ENCODE results near the gene ZNF598. TPM values are rescaled to one million over a fixed set of nuclear protein-coding genes. Genes with fewer than 3 reads are reported as not detected.

The ZNF598 gene
- total RNA-seq, 6 experiments from 2014 or later: 37.1 to 48.1 (median 40.7) TPM

- Mint-ChIP-seq H3K27me3 (ENCODE audit: insufficient read depth) (no peaks in the 10 kb centered on the region), H3K4me1 (ENCODE audit: low read depth) (peaks cover 14% of the 10 kb centered on the region; the same call in 1 of the 2 replicates), H3K36me3 (ENCODE audit: low read depth) (peaks cover 5% of the 10 kb centered on the region; the same call in 1 of the 2 replicates), H3K4me3 (no peak overlapping the region), H3K9me3 (no peaks in the 10 kb centered on the region), H3K27ac (no peak overlapping the region)
- no peak for TF ChIP-seq CTCF (IDR thresholded peaks at IDR 0.05)
- DNase-seq: no peak
Observed at GRCh38 chr16:2001456-2002355, 7.9 kb downstream of the ZNF598 start.

- peaks cover 14% of the 10 kb centered on the region; the same call in 1 of the 2 replicates for H3K4me1 Mint-ChIP-seq (ENCODE audit: low read depth)
- no peaks in the 10 kb centered on the region for H3K27me3 Mint-ChIP-seq (ENCODE audit: insufficient read depth)
- H3K4me3 Mint-ChIP-seq: no peak overlapping the region
- no peak for TF ChIP-seq CTCF (IDR thresholded peaks at IDR 0.05)
- H3K27ac Mint-ChIP-seq: no peak overlapping the region
- no peaks in the 10 kb centered on the region for H3K9me3 Mint-ChIP-seq
- peaks cover 5% of the 10 kb centered on the region; the same call in 1 of the 2 replicates for H3K36me3 Mint-ChIP-seq (ENCODE audit: low read depth)
- DNase-seq: no peak
Observed at GRCh38 chr16:2001035-2001434, 8.6 kb downstream of the ZNF598 start.

GRCh38 chr16:1999866-2000514 is 9.6 kb downstream of the ZNF598 start:
- peaks cover 14% of the 10 kb centered on the region; the same call in 1 of the 2 replicates for H3K4me1 Mint-ChIP-seq (ENCODE audit: low read depth)
- no peak overlapping the region for H3K4me3 Mint-ChIP-seq
- H3K36me3 Mint-ChIP-seq (ENCODE audit: low read depth): peaks cover 10% of the 10 kb centered on the region; the same call in 1 of the 2 replicates
- TF ChIP-seq CTCF (IDR thresholded peaks at IDR 0.05): no peak
- DNase-seq: no peak
- H3K27me3 Mint-ChIP-seq (ENCODE audit: insufficient read depth): no peaks in the 10 kb centered on the region
- no peaks in the 10 kb centered on the region for H3K9me3 Mint-ChIP-seq
- H3K27ac Mint-ChIP-seq: no peak overlapping the region

- Mint-ChIP-seq H3K27me3 (ENCODE audit: insufficient read depth) (no peaks in the 10 kb centered on the region), H3K27ac (no peak overlapping the region), H3K4me1 (ENCODE audit: low read depth) (peaks cover 14% of the 10 kb centered on the region; the same call in 1 of the 2 replicates), H3K36me3 (ENCODE audit: low read depth) (peaks cover 10% of the 10 kb centered on the region; the same call in 1 of the 2 replicates), H3K4me3 (no peak overlapping the region), H3K9me3 (no peaks in the 10 kb centered on the region)
- no peak for DNase-seq
- no peak for TF ChIP-seq CTCF (IDR thresholded peaks at IDR 0.05)
Observed at GRCh38 chr16:1998852-1999801, 10.5 kb downstream of the ZNF598 start.

GRCh38 chr16:1998360-1998835 is 11.2 kb downstream of the ZNF598 start:
- no peak overlapping the region for H3K4me3 Mint-ChIP-seq
- peak overlapping the region; percentile 43; the same call in 1 of the 2 replicates for H3K27ac Mint-ChIP-seq
- DNase-seq: no peak
- H3K27me3 Mint-ChIP-seq (ENCODE audit: insufficient read depth): no peaks in the 10 kb centered on the region
- TF ChIP-seq CTCF (IDR thresholded peaks at IDR 0.05): no peak
- H3K9me3 Mint-ChIP-seq: no peaks in the 10 kb centered on the region
- H3K36me3 Mint-ChIP-seq (ENCODE audit: low read depth): peaks cover 10% of the 10 kb centered on the region; the same call in 1 of the 2 replicates
- peaks cover 14% of the 10 kb centered on the region; the same call in 1 of the 2 replicates for H3K4me1 Mint-ChIP-seq (ENCODE audit: low read depth)
